ENCODE data around the gene KHDC4. TPM values are rescaled to one million over a fixed set of nuclear protein-coding genes. Genes with fewer than 3 reads are reported as not detected.

KHDC4 gene
- total and polyA plus RNA-seq, 2 of the 13 experiments (the other 11 are each of a cell fraction or from before 2014, with no cell fraction given) = 33.5 to 92.0 TPM

DNA sequence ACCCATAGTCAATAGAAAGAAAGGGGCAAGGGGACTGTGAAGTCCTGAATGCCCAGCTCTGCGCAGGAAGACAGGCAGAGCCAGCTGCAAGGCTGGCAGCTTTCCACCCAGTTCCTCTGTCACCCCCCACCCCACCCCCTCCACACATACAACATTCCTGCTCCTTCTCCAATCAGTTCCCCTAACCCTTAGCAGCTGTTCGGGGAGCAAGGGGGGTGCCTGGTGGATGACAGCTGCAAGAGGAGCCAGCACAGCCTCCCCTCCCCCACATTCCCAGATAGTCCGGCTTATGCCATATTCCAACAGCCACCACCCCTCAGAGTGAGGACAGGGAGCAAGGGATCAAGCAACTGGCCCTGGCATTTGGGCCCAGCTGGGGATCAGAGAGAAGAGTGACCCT lies 34.5 kb upstream of the KHDC4 start (continued):
- TF ChIP-seq, protein P1, sequence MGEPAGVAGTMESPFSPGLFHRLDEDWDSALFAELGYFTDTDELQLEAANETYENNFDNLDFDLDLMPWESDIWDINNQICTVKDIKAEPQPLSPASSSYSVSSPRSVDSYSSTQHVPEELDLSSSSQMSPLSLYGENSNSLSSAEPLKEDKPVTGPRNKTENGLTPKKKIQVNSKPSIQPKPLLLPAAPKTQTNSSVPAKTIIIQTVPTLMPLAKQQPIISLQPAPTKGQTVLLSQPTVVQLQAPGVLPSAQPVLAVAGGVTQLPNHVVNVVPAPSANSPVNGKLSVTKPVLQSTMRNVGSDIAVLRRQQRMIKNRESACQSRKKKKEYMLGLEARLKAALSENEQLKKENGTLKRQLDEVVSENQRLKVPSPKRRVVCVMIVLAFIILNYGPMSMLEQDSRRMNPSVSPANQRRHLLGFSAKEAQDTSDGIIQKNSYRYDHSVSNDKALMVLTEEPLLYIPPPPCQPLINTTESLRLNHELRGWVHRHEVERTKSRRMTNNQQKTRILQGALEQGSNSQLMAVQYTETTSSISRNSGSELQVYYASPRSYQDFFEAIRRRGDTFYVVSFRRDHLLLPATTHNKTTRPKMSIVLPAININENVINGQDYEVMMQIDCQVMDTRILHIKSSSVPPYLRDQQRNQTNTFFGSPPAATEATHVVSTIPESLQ (CRISPR knock-in tag; conservative IDR thresholded peaks at IDR 0.05) = no peak
- no peak for TF ChIP-seq ARNT (IDR thresholded peaks at IDR 0.05)
- TF ChIP-seq ZMYM4 (CRISPR knock-in tag; IDR thresholded peaks at IDR 0.05) = no peak
- no peak for TF ChIP-seq ZNF772 (CRISPR knock-in tag; IDR thresholded peaks at IDR 0.05)
- no peak for TF ChIP-seq SIN3B (IDR thresholded peaks at IDR 0.05; ENCODE audit: low read length)
- no peak for TF ChIP-seq ZSCAN22 (CRISPR knock-in tag; IDR thresholded peaks at IDR 0.05)

DNA sequence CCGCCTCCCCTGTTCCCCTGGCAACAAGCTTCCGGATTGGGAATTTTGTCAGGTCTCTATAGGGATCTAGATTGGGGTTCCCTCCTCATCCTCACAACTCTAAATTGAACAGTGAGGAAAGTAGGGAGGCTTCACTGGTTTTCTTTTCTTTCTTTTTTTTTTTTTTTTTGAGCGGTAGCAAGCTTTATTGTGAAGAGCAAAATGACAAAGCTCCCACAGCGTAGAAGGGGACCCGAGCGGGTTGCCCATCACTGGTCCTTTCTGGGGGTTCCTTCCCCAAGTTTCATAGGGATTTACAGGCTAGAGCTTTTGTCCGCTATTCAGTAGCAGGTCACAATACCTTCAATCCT lies 33.8 kb upstream of the KHDC4 start:
- peaks cover 2% of the 10 kb centered on the region; the same call in 1 of the 2 replicates for H4K20me1 ChIP-seq (ENCODE audit: insufficient read depth, low read length)
- ChIA-PET CTCF (ENCODE audit: low intra/inter-chr PET ratio, low total read pairs) (no interaction called here), POLR2A (interaction anchor here (0.8 to 5.0 kb wide), 9 partner anchors 9 to 33 kb away, joined by 3 to 64 read pairs (median 5); partner anchors contain the start of genes ARHGEF2 and KHDC4)
- peaks cover 22 to 47% of the 10 kb centered on the region in 2 experiments for H3K36me3 ChIP-seq (replicated peaks in 1 of 2; ENCODE audit: control insufficient read depth in 1 of 2, insufficient read depth in 2 of 2, low read length in 2 of 2)
- no peak overlapping the region for H2AFZ ChIP-seq (ENCODE audit: low read length)
- no peaks in the 10 kb centered on the region for H3K27me3 ChIP-seq (ENCODE audit: control insufficient read depth in 1 of 2, insufficient read depth in 2 of 2, low read length in 2 of 2)
- WGBS (ENCODE audit: low lambda C conversion rate) = 93% methylated on average over 7 of the region's 7 CpGs
- H3K9me3 ChIP-seq (ENCODE audit: low read length) = no peaks in the 10 kb centered on the region
- intact Hi-C loops (cut with micrococcal nuclease; ENCODE audit: unreplicated experiment) (no loop called here), in situ Hi-C loops (cut with HindIII; ENCODE audit: extremely low pct_ligation_motif_present, low pct_unique_long_range_greater_than_20kb) (no loop called here)
- DNase-seq (ENCODE audit: low spot score) = no peak
- 0 out of 6 replicates have a peak overlapping the region, but pooled peaks of 1 of the 3 experiments have one; percentile 14 for H3K4me3 ChIP-seq (replicated peaks in 1 of 3; ENCODE audit: insufficient read depth in 1 of 3, low read depth in 2 of 3, low read length in 3 of 3)
- H3K9ac ChIP-seq (ENCODE audit: insufficient read depth, low read depth, low read length) = peak overlapping the region; percentile 29
- H3K4me1 ChIP-seq (ENCODE audit: insufficient read depth, low read length) = peaks cover 73% of the 10 kb centered on the region
- no peak for FAIRE-seq
- BruUV-seq (replicated peaks) = no TSS peak
- peak overlapping the region; percentile 52 for H3K4me2 ChIP-seq (ENCODE audit: low read depth, low read length)
- ATAC-seq = no peak
- peaks cover 30% of the 10 kb centered on the region for H3K79me2 ChIP-seq (ENCODE audit: insufficient read depth, low read length)
- H3K27ac ChIP-seq (ENCODE audit: extremely low read length, insufficient read depth, low read length) = peak overlapping the region; percentile 86
- TF ChIP-seq, protein P2, sequence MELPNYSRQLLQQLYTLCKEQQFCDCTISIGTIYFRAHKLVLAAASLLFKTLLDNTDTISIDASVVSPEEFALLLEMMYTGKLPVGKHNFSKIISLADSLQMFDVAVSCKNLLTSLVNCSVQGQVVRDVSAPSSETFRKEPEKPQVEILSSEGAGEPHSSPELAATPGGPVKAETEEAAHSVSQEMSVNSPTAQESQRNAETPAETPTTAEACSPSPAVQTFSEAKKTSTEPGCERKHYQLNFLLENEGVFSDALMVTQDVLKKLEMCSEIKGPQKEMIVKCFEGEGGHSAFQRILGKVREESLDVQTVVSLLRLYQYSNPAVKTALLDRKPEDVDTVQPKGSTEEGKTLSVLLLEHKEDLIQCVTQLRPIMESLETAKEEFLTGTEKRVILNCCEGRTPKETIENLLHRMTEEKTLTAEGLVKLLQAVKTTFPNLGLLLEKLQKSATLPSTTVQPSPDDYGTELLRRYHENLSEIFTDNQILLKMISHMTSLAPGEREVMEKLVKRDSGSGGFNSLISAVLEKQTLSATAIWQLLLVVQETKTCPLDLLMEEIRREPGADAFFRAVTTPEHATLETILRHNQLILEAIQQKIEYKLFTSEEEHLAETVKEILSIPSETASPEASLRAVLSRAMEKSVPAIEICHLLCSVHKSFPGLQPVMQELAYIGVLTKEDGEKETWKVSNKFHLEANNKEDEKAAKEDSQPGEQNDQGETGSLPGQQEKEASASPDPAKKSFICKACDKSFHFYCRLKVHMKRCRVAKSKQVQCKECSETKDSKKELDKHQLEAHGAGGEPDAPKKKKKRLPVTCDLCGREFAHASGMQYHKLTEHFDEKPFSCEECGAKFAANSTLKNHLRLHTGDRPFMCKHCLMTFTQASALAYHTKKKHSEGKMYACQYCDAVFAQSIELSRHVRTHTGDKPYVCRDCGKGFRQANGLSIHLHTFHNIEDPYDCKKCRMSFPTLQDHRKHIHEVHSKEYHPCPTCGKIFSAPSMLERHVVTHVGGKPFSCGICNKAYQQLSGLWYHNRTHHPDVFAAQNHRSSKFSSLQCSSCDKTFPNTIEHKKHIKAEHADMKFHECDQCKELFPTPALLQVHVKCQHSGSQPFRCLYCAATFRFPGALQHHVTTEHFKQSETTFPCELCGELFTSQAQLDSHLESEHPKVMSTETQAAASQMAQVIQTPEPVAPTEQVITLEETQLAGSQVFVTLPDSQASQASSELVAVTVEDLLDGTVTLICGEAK (IDR thresholded peaks at IDR 0.05) = peak; percentile 70
- TF ChIP-seq, protein P2 (CRISPR knock-in tag; IDR thresholded peaks at IDR 0.05) = peak; percentile 51; the same call in 1 of the 2 replicates
- TF ChIP-seq ZNF781 (CRISPR knock-in tag; IDR thresholded peaks at IDR 0.05; ENCODE audit: borderline replicate concordance, not compliant biosample characterization) (no peak), MTA1 (CRISPR knock-in tag; IDR thresholded peaks at IDR 0.05; ENCODE audit: borderline replicate concordance) (no peak)
- TF ChIP-seq, protein P3, sequence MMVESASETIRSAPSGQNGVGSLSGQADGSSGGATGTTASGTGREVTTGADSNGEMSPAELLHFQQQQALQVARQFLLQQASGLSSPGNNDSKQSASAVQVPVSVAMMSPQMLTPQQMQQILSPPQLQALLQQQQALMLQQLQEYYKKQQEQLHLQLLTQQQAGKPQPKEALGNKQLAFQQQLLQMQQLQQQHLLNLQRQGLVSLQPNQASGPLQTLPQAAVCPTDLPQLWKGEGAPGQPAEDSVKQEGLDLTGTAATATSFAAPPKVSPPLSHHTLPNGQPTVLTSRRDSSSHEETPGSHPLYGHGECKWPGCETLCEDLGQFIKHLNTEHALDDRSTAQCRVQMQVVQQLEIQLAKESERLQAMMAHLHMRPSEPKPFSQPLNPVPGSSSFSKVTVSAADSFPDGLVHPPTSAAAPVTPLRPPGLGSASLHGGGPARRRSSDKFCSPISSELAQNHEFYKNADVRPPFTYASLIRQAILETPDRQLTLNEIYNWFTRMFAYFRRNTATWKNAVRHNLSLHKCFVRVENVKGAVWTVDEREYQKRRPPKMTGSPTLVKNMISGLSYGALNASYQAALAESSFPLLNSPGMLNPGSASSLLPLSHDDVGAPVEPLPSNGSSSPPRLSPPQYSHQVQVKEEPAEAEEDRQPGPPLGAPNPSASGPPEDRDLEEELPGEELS (CRISPR knock-in tag; IDR thresholded peaks at IDR 0.05) = 0 out of 2 replicates have a peak, but pooled peaks have one; percentile 3
